H1 (cell line): ENCODE measurements around the gene HDAC8. TPM values are rescaled to one million over a fixed set of nuclear protein-coding genes. Genes with fewer than 3 reads are reported as not detected.

Experiments used
- CTCF ChIA-PET: fragments of 300-600 bp; sonication (Branson Sonifier 250); formaldehyde crosslinking; loops from one replicate; lab custom pipeline; 2021; ENCODE audit not compliant: partially characterized antibody; lab: Charles Lee
- POLR2A ChIA-PET: fragments of 300-600 bp; sonication (Branson Sonifier 250); formaldehyde crosslinking; loops from one replicate; lab custom pipeline; 2021; ENCODE audit warnings: inconsistent platforms; ENCODE audit not compliant: partially characterized antibody; lab: Charles Lee
- DNase-seq, 2 experiments: peaks; one replicate each; pipeline versions ENCODE4 v3.0.0 to v3.0.0-alpha.2; 2010 to 2022; ENCODE audit warnings: low spot score in 2 of 2, low read depth in 1 of 2, mixed read lengths in 1 of 2
- FAIRE-seq: peaks from 2 replicates; lab custom pipeline; 2011; peaks lifted over from hg19 to GRCh38; lab: Jason Lieb, UNC
- H2AFZ ChIP-seq: 2 replicates; pipeline ENCODE4 v1.8.1; 2012; ENCODE audit warnings: low read length, inconsistent platforms
- H2AK5ac ChIP-seq: 2 replicates; pipeline ENCODE4 v1.6.1; 2013; ENCODE audit warnings: low read depth, low read length
- H2BK120ac ChIP-seq: replicated peaks from 2 replicates; pipeline ENCODE3; 2013; ENCODE audit warnings: low read depth, low read length, inconsistent platforms
- H2BK12ac ChIP-seq: 2 replicates; pipeline ENCODE4 v1.6.1; 2013; ENCODE audit warnings: low read depth, low read length
- H2BK15ac ChIP-seq: 2 replicates; pipeline ENCODE4 v1.6.1; 2013; ENCODE audit warnings: low read length
- H2BK20ac ChIP-seq: 2 replicates; pipeline ENCODE4 v1.6.1; 2013; ENCODE audit warnings: low read length
- H2BK5ac ChIP-seq: 2 replicates; pipeline ENCODE4 v1.6.1; 2013; ENCODE audit warnings: low read depth, low read length
- H3K14ac ChIP-seq: 2 replicates; pipeline ENCODE4 v1.6.1; 2013; ENCODE audit warnings: inconsistent platforms; ENCODE audit not compliant: insufficient read length
- H3K18ac ChIP-seq: 2 replicates; pipeline ENCODE4 v1.6.1; 2013; ENCODE audit warnings: low read length; ENCODE audit errors: extremely low read depth
- H3K23ac ChIP-seq: 2 replicates; pipeline ENCODE4 v1.6.1; 2013; ENCODE audit warnings: inconsistent platforms; ENCODE audit not compliant: insufficient read length
- H3K23me2 ChIP-seq: 2 replicates; pipeline ENCODE4 v1.6.1; 2013; ENCODE audit warnings: low read depth, low read length
- H3K27ac ChIP-seq: 2 replicates; pipeline ENCODE4 v1.6.1; 2011; ENCODE audit warnings: low read depth, low read length, inconsistent platforms
- H3K27me3 ChIP-seq, 4 experiments: replicated peaks in 1 of 4; 1 replicate in 1 of 4; 2 replicates in 3 of 4; pipeline versions ENCODE4 v1.6.1 to v1.8.1; 2011 to 2013; ENCODE audit warnings: low read length in 3 of 4, mild to moderate bottlenecking in 3 of 4, inconsistent platforms in 2 of 4, mixed read lengths in 2 of 4, moderate library complexity in 1 of 4; ENCODE audit not compliant: control insufficient read depth in 3 of 4, insufficient read depth in 3 of 4; ENCODE audit errors: extremely low read depth in 1 of 4
- H3K36me3 ChIP-seq, 4 experiments: 2 replicates each; pipeline versions ENCODE4 v1.6.1 to v1.8.1; 2011 to 2013; ENCODE audit warnings: mild to moderate bottlenecking in 4 of 4, low read length in 3 of 4, moderate library complexity in 2 of 4, control low read depth in 1 of 4, inconsistent platforms in 1 of 4; ENCODE audit not compliant: insufficient read depth in 4 of 4, control insufficient read depth in 2 of 4
- H3K4ac ChIP-seq: replicated peaks from 2 replicates; pipeline ENCODE3; 2013; ENCODE audit warnings: low read length, low read depth, mixed read lengths, inconsistent platforms; ENCODE audit not compliant: insufficient read length
- H3K4me1 ChIP-seq, 4 experiments: replicated peaks in 1 of 4; 1 replicate in 1 of 4; 2 replicates in 3 of 4; pipeline versions ENCODE4 v1.6.1 to v1.8.1; 2011 to 2013; ENCODE audit warnings: low read length in 3 of 4, inconsistent platforms in 2 of 4, mixed read lengths in 1 of 4; ENCODE audit not compliant: insufficient read depth in 4 of 4, control insufficient read depth in 3 of 4
- H3K4me2 ChIP-seq, 2 experiments: 2 replicates each; pipeline versions ENCODE4 v1.6.1 to v1.8.1; 2011 to 2013; ENCODE audit warnings: low read depth in 2 of 2, low read length in 2 of 2, control low read depth in 1 of 2, inconsistent platforms in 1 of 2, mild to moderate bottlenecking in 1 of 2; ENCODE audit not compliant: insufficient read depth in 1 of 2
- H3K4me3 ChIP-seq, 4 experiments: fragments of 200-600, 300-600 bp in 1 of 4; sonication (generic), shearing (Covaris generic), sonication (Bioruptor Twin) in 1 of 4; 2 replicates each; pipeline versions ENCODE4 v1.5.1 to v1.8.1; 2011 to 2016; ENCODE audit warnings: low read length in 4 of 4, low read depth in 3 of 4, control low read depth in 2 of 4, inconsistent platforms in 2 of 4, mild to moderate bottlenecking in 2 of 4, mixed read lengths in 1 of 4, moderate library complexity in 1 of 4; ENCODE audit not compliant: insufficient read depth in 2 of 4; ENCODE audit errors: extremely low read depth in 1 of 4
- H3K56ac ChIP-seq: replicated peaks from 2 replicates; pipeline ENCODE3; 2013; ENCODE audit warnings: low read depth, mild to moderate bottlenecking, mixed read lengths, low read length, inconsistent platforms; ENCODE audit not compliant: insufficient read length
- H3K79me1 ChIP-seq: 2 replicates; pipeline ENCODE4 v1.6.1; 2013; ENCODE audit warnings: low read depth, low read length, control low read depth
- H3K79me2 ChIP-seq, 2 experiments: 2 replicates each; pipeline versions ENCODE4 v1.6.1 to v1.8.1; 2012 to 2013; ENCODE audit warnings: low read length in 2 of 2, mild to moderate bottlenecking in 2 of 2, inconsistent platforms in 1 of 2; ENCODE audit not compliant: insufficient read depth in 2 of 2, control insufficient read depth in 1 of 2
- H3K9ac ChIP-seq, 4 experiments: replicated peaks in 1 of 4; 1 replicate in 1 of 4; 2 replicates in 3 of 4; pipeline versions ENCODE4 v1.6.1 to v1.8.1; 2011 to 2013; ENCODE audit warnings: low read depth in 3 of 4, low read length in 3 of 4, control low read depth in 2 of 4, mild to moderate bottlenecking in 2 of 4, moderate library complexity in 2 of 4, inconsistent platforms in 1 of 4; ENCODE audit errors: extremely low read depth in 1 of 4
- H3K9me3 ChIP-seq, 2 experiments: 2 replicates each; pipeline versions ENCODE4 v1.6.1 to v1.8.1; 2012 to 2013; ENCODE audit warnings: mild to moderate bottlenecking in 2 of 2, moderate library complexity in 2 of 2, control low read depth in 1 of 2, inconsistent platforms in 1 of 2, low read depth in 1 of 2, low read length in 1 of 2, mixed read lengths in 1 of 2; ENCODE audit not compliant: insufficient read depth in 2 of 2
- H4K20me1 ChIP-seq, 2 experiments: replicated peaks in 1 of 2; 2 replicates each; pipeline versions ENCODE3 to v1.8.1; 2011 to 2013; ENCODE audit warnings: inconsistent platforms in 2 of 2, low read length in 2 of 2, mild to moderate bottlenecking in 1 of 2; ENCODE audit not compliant: insufficient read depth in 2 of 2, control insufficient read depth in 1 of 2
- H4K5ac ChIP-seq: 2 replicates; pipeline ENCODE4 v1.6.1; 2013; ENCODE audit warnings: low read length, low read depth, mixed read lengths, inconsistent platforms; ENCODE audit not compliant: insufficient read length
- H4K8ac ChIP-seq: 2 replicates; pipeline ENCODE4 v1.8.0; 2013; ENCODE audit warnings: mild to moderate bottlenecking, moderate library complexity, low read length, inconsistent platforms; ENCODE audit not compliant: insufficient read depth; ENCODE audit errors: extremely low read depth
- H4K91ac ChIP-seq: replicated peaks from 2 replicates; pipeline ENCODE3; 2013; ENCODE audit warnings: low read length, mixed read lengths, inconsistent platforms; ENCODE audit not compliant: insufficient read length
- BCL11A ChIP-seq, 2 experiments: IDR thresholded peaks; one replicate each; pipeline ENCODE4 v1.6.1; 2011; ENCODE audit warnings: low read depth in 2 of 2, low read length in 2 of 2, mild to moderate bottlenecking in 2 of 2
- CEBPB ChIP-seq: IDR thresholded peaks from 2 replicates; pipeline ENCODE4 v1.6.1; 2012; ENCODE audit warnings: low read depth, low read length
- CHD1 ChIP-seq: IDR thresholded peaks from 2 replicates; pipeline ENCODE4 v1.6.1; 2012; ENCODE audit warnings: low read depth, low read length, improper control_type of control experiment
- EZH2 ChIP-seq: fragments of 200-600 bp; sonication (generic); IDR thresholded peaks from 2 replicates; pipeline ENCODE4 v1.7.1; 2012; ENCODE audit warnings: low read depth, mild to moderate bottlenecking, moderate library complexity, low read length, inconsistent platforms; ENCODE audit not compliant: severe bottlenecking
- FOSL1 ChIP-seq: IDR thresholded peaks from 2 replicates; pipeline ENCODE4 v1.6.1; 2011; ENCODE audit warnings: mild to moderate bottlenecking, low read depth, low read length, moderate library complexity; ENCODE audit not compliant: insufficient read depth
- HDAC2 ChIP-seq, 2 experiments: fragments of 300-600 bp in 1 of 2; sonication (generic) in 1 of 2; IDR thresholded peaks; 2 replicates each; pipeline ENCODE4 v1.6.1; 2011 to 2012; ENCODE audit warnings: low read depth in 2 of 2, low read length in 2 of 2, mild to moderate bottlenecking in 2 of 2, moderate library complexity in 2 of 2, borderline replicate concordance in 1 of 2, inconsistent platforms in 1 of 2
- KDM4A ChIP-seq: IDR thresholded peaks from one replicate; pipeline ENCODE4 v1.7.1; 2012; ENCODE audit warnings: low read depth, mild to moderate bottlenecking, moderate library complexity, low read length, inconsistent platforms; ENCODE audit not compliant: severe bottlenecking
- NRF1 ChIP-seq: IDR thresholded peaks from 2 replicates; pipeline ENCODE4 v1.6.1; 2011; ENCODE audit warnings: mild to moderate bottlenecking, low read depth, low read length, improper control_type of control experiment
- SAP30 ChIP-seq: fragments of 300-600 bp; sonication (generic); IDR thresholded peaks from 2 replicates; pipeline ENCODE4 v1.7.1; 2012; ENCODE audit warnings: low read length, moderate library complexity, mild to moderate bottlenecking, inconsistent platforms; ENCODE audit not compliant: insufficient read depth, insufficient replicate concordance
- SP4 ChIP-seq: IDR thresholded peaks from 2 replicates; pipeline ENCODE4 v1.6.1; 2012; ENCODE audit warnings: low read length, inconsistent platforms
- ZNF274 ChIP-seq: IDR thresholded peaks from 2 replicates; pipeline ENCODE4 v1.7.0; 2012; ENCODE audit warnings: low read length, borderline replicate concordance; ENCODE audit errors: extremely low read depth
- WGBS, 2 experiments: shearing (Covaris generic) in 1 of 2; methylation state at CpG; one replicate each; pipeline versions ENCODE4 v1.1.6 to v1.1.7; 2013 to 2015; ENCODE audit warnings: low lambda C conversion rate in 2 of 2, mixed read lengths in 2 of 2, inconsistent platforms in 1 of 2, low coverage in 1 of 2, missing lambda C conversion rate in 1 of 2; ENCODE audit not compliant: insufficient replicate concordance in 2 of 2, insufficient coverage in 1 of 2, insufficient read length in 1 of 2; ENCODE audit errors: extremely low coverage in 1 of 2, missing lambda C conversion rate in 1 of 2; 5-methylcytosine and 5-hydroxymethylcytosine counted together
- polyA plus RNA-seq, 7 experiments: library from polyadenylated mRNA; depleted of rRNA in 3 of 7; stranded (reverse) in 5 of 7; unstranded in 2 of 7; fragments of >200 nt in 5 of 7; fragments of 200-250 nt in 2 of 7; gene quantifications; 1 replicate in 5 of 7; 2 replicates in 1 of 7; 4 replicates in 1 of 7; pipeline versions ENCODE4 v1.2.1 to v1.2.3, GENCODE V29; 2011 to 2013; ENCODE audit warnings: missing spikeins in 2 of 7, mixed read lengths in 2 of 7
- total RNA-seq: library from RNA; stranded (reverse); fragmentation: NEBNext Ultra II Directional; extraction: Animal tissue kit (Norgen Biotek cat#: 25700); gene quantifications from 2 replicates; pipeline ENCODE4 v1.2.1, GENCODE V29; 2021
- TF ChIP-seq, protein P1 (sequence below), 3 experiments: IDR thresholded peaks; 1 replicate in 2 of 3; 2 replicates in 1 of 3; pipeline versions ENCODE4 v1.5.1 to v1.6.1; 2011; ENCODE audit warnings: low read length in 3 of 3, mild to moderate bottlenecking in 3 of 3, inconsistent platforms in 2 of 3, low read depth in 1 of 3, moderate library complexity in 1 of 3; ENCODE audit not compliant: insufficient read depth in 1 of 3; ENCODE audit errors: control extremely low read depth in 1 of 3

Gene HDAC8
- total and polyA plus RNA-seq, 2 of the 8 experiments (the other 6 are each of a cell fraction or from before 2014, with no cell fraction given): 9.7 to 20.3 TPM

DNA sequence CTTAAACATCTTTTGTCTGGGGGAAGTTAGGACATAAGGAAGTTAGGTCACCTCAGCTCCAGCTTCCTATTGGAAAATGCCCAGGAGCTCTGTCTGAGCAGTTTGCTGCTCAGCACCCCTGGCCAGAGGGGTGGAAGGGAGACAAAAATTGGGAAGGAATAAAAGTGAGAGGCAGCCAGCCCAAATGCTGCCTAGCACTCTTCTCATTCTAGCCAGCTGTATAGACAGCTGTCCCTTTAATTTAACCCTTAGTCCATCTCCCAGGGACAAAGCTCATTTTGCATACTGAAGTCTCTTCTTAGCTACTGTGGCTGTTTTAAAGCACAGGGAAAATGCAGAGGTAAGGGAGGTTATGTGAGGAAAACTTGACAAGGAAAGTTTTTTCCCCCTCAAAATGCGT is 177.4 kb downstream of the HDAC8 start:
- H2BK120ac ChIP-seq: no peak overlapping the region
- H4K5ac ChIP-seq: no peak overlapping the region
- H3K27me3 ChIP-seq: no peaks in the 10 kb centered on the region
- H4K8ac ChIP-seq: no peak overlapping the region
- no peak overlapping the region for H4K91ac ChIP-seq
- POLR2A ChIA-PET: no interaction called here
- H3K79me1 ChIP-seq: no peaks in the 10 kb centered on the region
- no peak overlapping the region for H3K9ac ChIP-seq
- peaks cover 0 to 4% (median 1%) of the 10 kb centered on the region in 4 experiments; a peak in 3 of 7 replicates for H3K4me1 ChIP-seq
- no peak overlapping the region for H3K56ac ChIP-seq
- CTCF ChIA-PET: no interaction called here
- H3K23ac ChIP-seq: no peak overlapping the region
- no peak overlapping the region for H2BK5ac ChIP-seq
- H2BK15ac ChIP-seq: no peak overlapping the region
- no peak overlapping the region for H3K18ac ChIP-seq
- no peaks in the 10 kb centered on the region for H3K36me3 ChIP-seq
- H3K4ac ChIP-seq: no peak overlapping the region
- H3K4me2 ChIP-seq: no peak overlapping the region
- no peak overlapping the region for H3K4me3 ChIP-seq
- no peak overlapping the region for H3K14ac ChIP-seq
- 0 out of 2 replicates have a peak overlapping the region, but pooled peaks have one; percentile 27 for H2BK12ac ChIP-seq
- no peaks in the 10 kb centered on the region for H3K23me2 ChIP-seq
- FAIRE-seq: no peak
- no peak overlapping the region for H3K27ac ChIP-seq
- no peaks in the 10 kb centered on the region for H4K20me1 ChIP-seq
- H3K9me3 ChIP-seq: no peaks in the 10 kb centered on the region
- 71% methylated on average over 1 of the region's 1 CpG; no CpG with 5 or more reads in 1 of the 2 experiments for WGBS, 2 experiments
- no peak overlapping the region for H2BK20ac ChIP-seq
- DNase-seq: no peak
- no peaks in the 10 kb centered on the region for H3K79me2 ChIP-seq
- no peak overlapping the region for H2AK5ac ChIP-seq
- H2AFZ ChIP-seq: no peak overlapping the region
- TF ChIP-seq SAP30 (no peak), KDM4A (no peak), ZNF274 (no peak), BCL11A (IDR thresholded peaks at IDR 0.05; ENCODE audit: low read depth in 2 of 2, low read length in 2 of 2) (no peak), NRF1 (no peak), EZH2 (no peak), CEBPB (no peak), FOSL1 (no peak), HDAC2 (IDR thresholded peaks at IDR 0.05; ENCODE audit: borderline replicate concordance in 1 of 2, low read depth in 2 of 2, low read length in 2 of 2) (no peak), SP4 (no peak), CHD1 (no peak)
- TF ChIP-seq, protein P1, sequence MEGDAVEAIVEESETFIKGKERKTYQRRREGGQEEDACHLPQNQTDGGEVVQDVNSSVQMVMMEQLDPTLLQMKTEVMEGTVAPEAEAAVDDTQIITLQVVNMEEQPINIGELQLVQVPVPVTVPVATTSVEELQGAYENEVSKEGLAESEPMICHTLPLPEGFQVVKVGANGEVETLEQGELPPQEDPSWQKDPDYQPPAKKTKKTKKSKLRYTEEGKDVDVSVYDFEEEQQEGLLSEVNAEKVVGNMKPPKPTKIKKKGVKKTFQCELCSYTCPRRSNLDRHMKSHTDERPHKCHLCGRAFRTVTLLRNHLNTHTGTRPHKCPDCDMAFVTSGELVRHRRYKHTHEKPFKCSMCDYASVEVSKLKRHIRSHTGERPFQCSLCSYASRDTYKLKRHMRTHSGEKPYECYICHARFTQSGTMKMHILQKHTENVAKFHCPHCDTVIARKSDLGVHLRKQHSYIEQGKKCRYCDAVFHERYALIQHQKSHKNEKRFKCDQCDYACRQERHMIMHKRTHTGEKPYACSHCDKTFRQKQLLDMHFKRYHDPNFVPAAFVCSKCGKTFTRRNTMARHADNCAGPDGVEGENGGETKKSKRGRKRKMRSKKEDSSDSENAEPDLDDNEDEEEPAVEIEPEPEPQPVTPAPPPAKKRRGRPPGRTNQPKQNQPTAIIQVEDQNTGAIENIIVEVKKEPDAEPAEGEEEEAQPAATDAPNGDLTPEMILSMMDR (IDR thresholded peaks at IDR 0.05; ENCODE audit: control extremely low read depth in 1 of 3, insufficient read depth in 1 of 3, low read depth in 1 of 3, low read length in 3 of 3): no peak
